GM12892 (cell line): ENCODE data around the gene PLXNB2.

Experiments
- POLR2A ChIP-seq: IDR thresholded peaks from 2 replicates; pipeline ENCODE4 v1.6.1; 2011; ENCODE audit warnings: low read depth, low read length, control low read depth
- POLR2AphosphoS5 ChIP-seq: IDR thresholded peaks from 2 replicates; pipeline ENCODE4 v1.6.1; 2011; ENCODE audit warnings: low read depth, low read length, control low read depth
- TAF1 ChIP-seq: IDR thresholded peaks from 2 replicates; pipeline ENCODE4 v1.6.1; 2011; ENCODE audit warnings: low read depth, mild to moderate bottlenecking, control low read depth, low read length, borderline replicate concordance

GRCh38 chr22:50276143-50276542 is 31.3 kb downstream of the PLXNB2 start:
- no peak for TF ChIP-seq POLR2A
- TF ChIP-seq POLR2AphosphoS5 = no peak
- TF ChIP-seq TAF1 = no peak
